H9 (cell line): ENCODE data around the gene PKD2L2. TPM values are rescaled to one million over a fixed set of nuclear protein-coding genes. Genes with fewer than 3 reads are reported as not detected.

Experiments used
- DNase-seq: peaks from one replicate; pipeline ENCODE4 v3.0.0-alpha.2; 2017
- H2AFZ ChIP-seq: one replicate; pipeline ENCODE4 v1.6.1; 2013; ENCODE audit warnings: mild to moderate bottlenecking, low read length, control low read depth, moderate library complexity
- H2AK5ac ChIP-seq: 2 replicates; pipeline ENCODE4 v1.6.1; 2013; ENCODE audit warnings: low read length, control low read depth, mixed read lengths; ENCODE audit not compliant: insufficient read length
- H2BK120ac ChIP-seq: one replicate; pipeline ENCODE4 v1.6.1; 2013; ENCODE audit warnings: low read depth, mild to moderate bottlenecking, low read length, control low read depth, inconsistent platforms; ENCODE audit not compliant: poor library complexity, severe bottlenecking
- H2BK12ac ChIP-seq: 2 replicates; pipeline ENCODE4 v1.6.1; 2013; ENCODE audit warnings: low read length, control low read depth, mixed read lengths, low read depth; ENCODE audit not compliant: insufficient read length
- H2BK15ac ChIP-seq: 2 replicates; pipeline ENCODE4 v1.6.1; 2013; ENCODE audit warnings: low read depth, low read length, control low read depth
- H2BK20ac ChIP-seq: one replicate; pipeline ENCODE4 v1.6.1; 2013; ENCODE audit warnings: low read depth, mild to moderate bottlenecking, low read length, control low read depth, inconsistent platforms; ENCODE audit not compliant: poor library complexity, severe bottlenecking
- H2BK5ac ChIP-seq: 2 replicates; pipeline ENCODE4 v1.6.1; 2013; ENCODE audit warnings: low read length, control low read depth, mixed read lengths; ENCODE audit not compliant: insufficient read length
- H3K14ac ChIP-seq: 2 replicates; pipeline ENCODE4 v1.6.1; 2013; ENCODE audit warnings: low read length, control low read depth; ENCODE audit not compliant: insufficient read depth
- H3K18ac ChIP-seq: 2 replicates; pipeline ENCODE4 v1.6.1; 2013; ENCODE audit warnings: low read depth, mild to moderate bottlenecking, mixed read lengths, low read length, control low read depth; ENCODE audit not compliant: insufficient read length
- H3K23ac ChIP-seq: 2 replicates; pipeline ENCODE4 v1.6.1; 2013; ENCODE audit warnings: low read length, control low read depth, mixed read lengths, low read depth; ENCODE audit not compliant: insufficient read length
- H3K23me2 ChIP-seq: 2 replicates; pipeline ENCODE4 v1.6.1; 2013; ENCODE audit warnings: low read depth, mild to moderate bottlenecking, mixed read lengths, low read length, control low read depth; ENCODE audit not compliant: insufficient read length, poor library complexity, severe bottlenecking
- H3K27ac ChIP-seq: 2 replicates; pipeline ENCODE4 v1.5.1; 2013; ENCODE audit warnings: low read length, control low read depth, mixed read lengths, low read depth; ENCODE audit not compliant: insufficient read length
- H3K27me3 ChIP-seq: 2 replicates; pipeline ENCODE4 v1.6.1; 2013; ENCODE audit warnings: low read length, control low read depth, inconsistent platforms; ENCODE audit not compliant: insufficient read depth
- H3K4ac ChIP-seq: 2 replicates; pipeline ENCODE4 v1.6.1; 2013; ENCODE audit warnings: low read depth, mild to moderate bottlenecking, control low read depth, inconsistent platforms, low read length, moderate library complexity
- H3K4me1 ChIP-seq: 2 replicates; pipeline ENCODE4 v1.6.1; 2013; ENCODE audit warnings: low read length, control low read depth, inconsistent platforms; ENCODE audit not compliant: insufficient read depth
- H3K4me2 ChIP-seq: 2 replicates; pipeline ENCODE4 v1.6.1; 2013; ENCODE audit warnings: low read length, control low read depth, mixed read lengths; ENCODE audit not compliant: insufficient read length, insufficient read depth
- H3K56ac ChIP-seq: 2 replicates; pipeline ENCODE4 v1.6.1; 2013; ENCODE audit warnings: low read depth, mild to moderate bottlenecking, mixed read lengths, low read length, control low read depth; ENCODE audit not compliant: insufficient read length
- H3K79me1 ChIP-seq: 2 replicates; pipeline ENCODE4 v1.6.1; 2013; ENCODE audit warnings: low read depth, mild to moderate bottlenecking, moderate library complexity, low read length, control low read depth, inconsistent platforms; ENCODE audit not compliant: insufficient read depth, poor library complexity, severe bottlenecking
- H3K79me2 ChIP-seq: 2 replicates; pipeline ENCODE4 v1.6.1; 2013; ENCODE audit warnings: low read length, control low read depth, inconsistent platforms; ENCODE audit not compliant: insufficient read depth
- H3K9ac ChIP-seq: 2 replicates; pipeline ENCODE4 v1.6.1; 2013; ENCODE audit warnings: low read length, control low read depth, mixed read lengths; ENCODE audit not compliant: insufficient read length; ENCODE audit errors: extremely low read depth
- H3K9me3 ChIP-seq: one replicate; pipeline ENCODE4 v1.6.1; 2013; ENCODE audit warnings: low read depth, low read length, inconsistent platforms; ENCODE audit not compliant: control insufficient read depth
- H3T11ph ChIP-seq: one replicate; pipeline ENCODE4 v1.6.1; 2013; ENCODE audit warnings: mild to moderate bottlenecking, low read length, control low read depth, inconsistent platforms
- H4K20me1 ChIP-seq: one replicate; pipeline ENCODE4 v1.6.1; 2013; ENCODE audit not compliant: control insufficient read depth, insufficient read length, insufficient read depth
- H4K5ac ChIP-seq: 2 replicates; pipeline ENCODE4 v1.6.1; 2013; ENCODE audit warnings: low read depth, mild to moderate bottlenecking, mixed read lengths, low read length, control low read depth; ENCODE audit not compliant: insufficient read length
- H4K8ac ChIP-seq: replicated peaks from 2 replicates; pipeline ENCODE4 v1.6.1; 2013; ENCODE audit warnings: low read length, control low read depth, mixed read lengths, low read depth; ENCODE audit not compliant: insufficient read length
- H4K91ac ChIP-seq: 2 replicates; pipeline ENCODE4 v1.6.1; 2013; ENCODE audit warnings: low read depth, mild to moderate bottlenecking, moderate library complexity, mixed read lengths, low read length, control low read depth; ENCODE audit not compliant: insufficient read length
- H3K27ac Mint-ChIP-seq, 3 experiments: 2 replicates in 2 of 3; 3 replicates in 1 of 3; pipeline ENCODE4 v1.8.0; 2020 to 2021; ENCODE audit warnings: mixed read lengths in 3 of 3, mild to moderate bottlenecking in 1 of 3, moderate library complexity in 1 of 3
- H3K27me3 Mint-ChIP-seq: 2 replicates; pipeline ENCODE4 v1.8.0; 2021; ENCODE audit warnings: low read depth, mild to moderate bottlenecking, moderate library complexity, mixed read lengths
- H3K36me3 Mint-ChIP-seq, 3 experiments: 2 replicates in 2 of 3; 3 replicates in 1 of 3; pipeline ENCODE4 v1.8.0; 2020 to 2021; ENCODE audit warnings: low read depth in 3 of 3, mixed read lengths in 3 of 3; ENCODE audit not compliant: insufficient read depth in 1 of 3
- H3K4me1 Mint-ChIP-seq, 2 experiments: 2 replicates each; pipeline ENCODE4 v1.8.0; 2020; ENCODE audit warnings: mixed read lengths in 2 of 2
- H3K4me3 Mint-ChIP-seq, 2 experiments: 2 replicates in 1 of 2; 3 replicates in 1 of 2; pipeline ENCODE4 v1.8.0; 2020 to 2021; ENCODE audit warnings: mild to moderate bottlenecking in 2 of 2, mixed read lengths in 2 of 2, moderate library complexity in 1 of 2
- H3K9me3 Mint-ChIP-seq, 2 experiments: 2 replicates in 1 of 2; 3 replicates in 1 of 2; pipeline ENCODE4 v1.8.0; 2020; ENCODE audit warnings: mild to moderate bottlenecking in 2 of 2, mixed read lengths in 2 of 2, moderate library complexity in 1 of 2
- WGBS: extraction: QIAGEN DNeasy Blood & Tissue Kit; methylation state at CpG from one replicate; pipeline ENCODE4 v1.1.7; 2013; ENCODE audit warnings: missing lambda C conversion rate, low lambda C conversion rate, mixed read lengths; ENCODE audit not compliant: insufficient read length; ENCODE audit errors: extremely low coverage; 5-methylcytosine and 5-hydroxymethylcytosine counted together
- total RNA-seq: library from RNA; stranded (reverse); gene quantifications from 2 replicates; pipeline ENCODE4 v1.2.1, GENCODE V29; 2021
- TF ChIP-seq, protein P1 (sequence below): fragments of 200-600 bp; sonication (generic); conservative IDR thresholded peaks from 3 replicates; pipeline ENCODE4 v1.8.0; 2021; ENCODE audit warnings: antibody characterized with exemption, mild to moderate bottlenecking

PKD2L2 gene
- total RNA-seq, 1 experiment from 2014 or later, result not detected

- H3K36me3 Mint-ChIP-seq, result no peaks in the 10 kb centered on the region
- no peak overlapping the region for H3K4me2 ChIP-seq
Measured at GRCh38 chr5:137856916-137857862, 32.1 kb upstream of the PKD2L2 start.

More at GRCh38 chr5:137856916-137857862, 32.1 kb upstream of the PKD2L2 start:
- no peak for DNase-seq
- Histone ChIP-seq H2BK15ac (no peak overlapping the region), H3K14ac (no peak overlapping the region), H3K79me1 (no peaks in the 10 kb centered on the region), H2BK20ac (no peak overlapping the region), H3K18ac (no peak overlapping the region), H4K91ac (no peak overlapping the region), H2AFZ (no peak overlapping the region), H2AK5ac (no peak overlapping the region), H3K27ac (no peak overlapping the region), H3K23me2 (no peaks in the 10 kb centered on the region), H3K9me3 (no peaks in the 10 kb centered on the region), H4K8ac (no peak overlapping the region), H2BK120ac (no peak overlapping the region), H3K56ac (no peak overlapping the region), H3T11ph (no peak overlapping the region), H3K4ac (no peak overlapping the region), H3K27me3 (no peaks in the 10 kb centered on the region), H3K23ac (no peak overlapping the region), H3K4me1 (no peaks in the 10 kb centered on the region), H2BK5ac (no peak overlapping the region), H4K20me1 (no peaks in the 10 kb centered on the region), H3K79me2 (no peaks in the 10 kb centered on the region), H2BK12ac (no peak overlapping the region), H4K5ac (no peak overlapping the region), H3K9ac (no peak overlapping the region)
- H3K9me3 Mint-ChIP-seq, result peaks cover 2 to 4% of the 10 kb centered on the region in 2 experiments; a peak in 2 of 5 replicates
- no CpG with 5 or more reads among the region's 5 CpGs for WGBS
- H3K27me3 Mint-ChIP-seq, result no peaks in the 10 kb centered on the region
- no peak overlapping the region for H3K4me3 Mint-ChIP-seq
- peaks cover 4% of the 10 kb centered on the region in 2 experiments; a peak in 2 of 4 replicates for H3K4me1 Mint-ChIP-seq
- TF ChIP-seq, protein P1, sequence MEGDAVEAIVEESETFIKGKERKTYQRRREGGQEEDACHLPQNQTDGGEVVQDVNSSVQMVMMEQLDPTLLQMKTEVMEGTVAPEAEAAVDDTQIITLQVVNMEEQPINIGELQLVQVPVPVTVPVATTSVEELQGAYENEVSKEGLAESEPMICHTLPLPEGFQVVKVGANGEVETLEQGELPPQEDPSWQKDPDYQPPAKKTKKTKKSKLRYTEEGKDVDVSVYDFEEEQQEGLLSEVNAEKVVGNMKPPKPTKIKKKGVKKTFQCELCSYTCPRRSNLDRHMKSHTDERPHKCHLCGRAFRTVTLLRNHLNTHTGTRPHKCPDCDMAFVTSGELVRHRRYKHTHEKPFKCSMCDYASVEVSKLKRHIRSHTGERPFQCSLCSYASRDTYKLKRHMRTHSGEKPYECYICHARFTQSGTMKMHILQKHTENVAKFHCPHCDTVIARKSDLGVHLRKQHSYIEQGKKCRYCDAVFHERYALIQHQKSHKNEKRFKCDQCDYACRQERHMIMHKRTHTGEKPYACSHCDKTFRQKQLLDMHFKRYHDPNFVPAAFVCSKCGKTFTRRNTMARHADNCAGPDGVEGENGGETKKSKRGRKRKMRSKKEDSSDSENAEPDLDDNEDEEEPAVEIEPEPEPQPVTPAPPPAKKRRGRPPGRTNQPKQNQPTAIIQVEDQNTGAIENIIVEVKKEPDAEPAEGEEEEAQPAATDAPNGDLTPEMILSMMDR, result no peak
- H3K27ac Mint-ChIP-seq, result no peak overlapping the region
